ENCODE measurements around the gene DPH5.

- no peak for TF ChIP-seq CTCF (conservative IDR thresholded peaks at IDR 0.05; ENCODE audit: low read length)
- no peak for TF ChIP-seq EZH2phosphoT487 (IDR thresholded peaks at IDR 0.05; ENCODE audit: borderline replicate concordance)
Measured at GRCh38 chr1:101025657-101026429, at the start of gene DPH5.
